Lower lobe of right lung (tissue), 2 donors: Measurements from ENCODE around the gene SYT10. TPM values are rescaled to one million over a fixed set of nuclear protein-coding genes. Genes with fewer than 3 reads are reported as not detected.

Experiments
- ATAC-seq, 2 donors: fragments of 200-7000 bp; cut with Tn5 transposase; one replicate each; pipeline ENCODE4 v1.9.1; 2020 to 2022; ENCODE audit warnings: mild to moderate bottlenecking in 2 of 2, moderate library complexity in 2 of 2
- DNase-seq: peaks from one replicate; pipeline ENCODE4 v3.0.0-alpha.2; 2020
- H3K27ac ChIP-seq: fragments of 200-600 bp; one replicate; pipeline ENCODE4 v1.8.0; 2022
- H3K27me3 ChIP-seq: fragments of 200-600 bp; one replicate; pipeline ENCODE4 v1.8.0; 2022; ENCODE audit warnings: low read depth
- H3K36me3 ChIP-seq: fragments of 200-600 bp; one replicate; pipeline ENCODE4 v1.8.0; 2022; ENCODE audit warnings: mild to moderate bottlenecking
- H3K4me1 ChIP-seq: fragments of 200-600 bp; one replicate; pipeline ENCODE4 v1.8.0; 2022
- H3K4me3 ChIP-seq: fragments of 200-600 bp; one replicate; pipeline ENCODE4 v1.8.0; 2022; ENCODE audit warnings: mild to moderate bottlenecking
- H3K9me3 ChIP-seq: fragments of 200-600 bp; one replicate; pipeline ENCODE4 v1.8.0; 2022
- CTCF ChIP-seq: fragments of 200-600 bp; IDR thresholded peaks from one replicate; pipeline ENCODE4 v1.8.0; 2022; ENCODE audit warnings: antibody characterized with exemption, mild to moderate bottlenecking
- intact Hi-C: fragments of 100-400 bp; cut with DNase I; formaldehyde crosslinking; loops from one replicate; pipeline ENCODE4 v1.11.0; 2022
- long read RNA-seq: library from polyadenylated mRNA; unstranded; transcript quantifications from one replicate; pipeline ENCODE4 v2.0.0, GENCODE V29; 2021
- total RNA-seq: library from RNA; stranded (reverse); fragmentation: NEBNext Ultra II Directional; extraction: Animal tissue kit (Norgen Biotek cat#: 25700); gene quantifications from one replicate; pipeline ENCODE4 v1.2.1, GENCODE V29; 2021
- donor health status: DM: no; HTN: yes; CAD: no; lungs with severe emphysema.

Gene SYT10
- 0.21 TPM for total RNA-seq
- long read RNA-seq, result 0 reads

- Histone ChIP-seq H3K36me3 (no peaks in the 10 kb centered on the region), H3K27ac (no peak within 1 kb of the TSS), H3K27me3 (peaks cover 47% of the 10 kb centered on the region), H3K9me3 (no peaks in the 10 kb centered on the region), H3K4me3 (peak within 1 kb of the TSS; percentile 60), H3K4me1 (peaks cover 8% of the 10 kb centered on the region)
- no peak for DNase-seq
- no peak for TF ChIP-seq CTCF
- peak; percentile 37 to 41 for ATAC-seq
- intact Hi-C loops, result no loop called here
These were observed at the start of gene SYT10 for GRCh38 chr12:33439587-33440011. Gene SYT10, minus strand, starts transcription at chr12:33439819. Its CDS starts 297 bp downstream, at chr12:33439522.

- no peak for ATAC-seq
- H3K9me3 ChIP-seq, result no peaks in the 10 kb centered on the region
- H3K27me3 ChIP-seq, result no peaks in the 10 kb centered on the region
- H3K4me1 ChIP-seq, result no peaks in the 10 kb centered on the region
- DNase-seq, result no peak
- H3K27ac ChIP-seq, result no peak overlapping the region
- no peak overlapping the region for H3K4me3 ChIP-seq
- intact Hi-C loops, result no loop called here
- no peak for TF ChIP-seq CTCF
- no peaks in the 10 kb centered on the region for H3K36me3 ChIP-seq
These were observed 48.4 kb upstream of the SYT10 start for GRCh38 chr12:33488036-33488435.

GRCh38 chr12:33486058-33486457, 46.4 kb upstream of the SYT10 start:
- Histone ChIP-seq H3K27ac (no peak overlapping the region), H3K27me3 (no peaks in the 10 kb centered on the region), H3K4me1 (no peaks in the 10 kb centered on the region), H3K4me3 (no peak overlapping the region), H3K9me3 (no peaks in the 10 kb centered on the region), H3K36me3 (no peaks in the 10 kb centered on the region)
- DNase-seq, result no peak
- intact Hi-C loops, result no loop called here
- no peak for TF ChIP-seq CTCF
- no peak for ATAC-seq

GRCh38 chr12:33484161-33484560, 44.5 kb upstream of the SYT10 start:
- TF ChIP-seq CTCF, result no peak
- H3K9me3 ChIP-seq, result no peaks in the 10 kb centered on the region
- no peak overlapping the region for H3K4me3 ChIP-seq
- intact Hi-C loops, result no loop called here
- H3K36me3 ChIP-seq, result no peaks in the 10 kb centered on the region
- ATAC-seq, result no peak
- H3K27ac ChIP-seq, result no peak overlapping the region
- no peaks in the 10 kb centered on the region for H3K4me1 ChIP-seq
- no peak for DNase-seq
- no peaks in the 10 kb centered on the region for H3K27me3 ChIP-seq

- Histone ChIP-seq H3K36me3 (no peaks in the 10 kb centered on the region), H3K27ac (no peak overlapping the region), H3K9me3 (no peaks in the 10 kb centered on the region), H3K4me1 (no peaks in the 10 kb centered on the region), H3K27me3 (no peaks in the 10 kb centered on the region), H3K4me3 (no peak overlapping the region)
- no peak for DNase-seq
- intact Hi-C loops, result no loop called here
- TF ChIP-seq CTCF, result no peak
- ATAC-seq, result no peak
These were observed 40.7 kb upstream of the SYT10 start for GRCh38 chr12:33480366-33480765.

GRCh38 chr12:33476058-33476457, 36.4 kb upstream of the SYT10 start:
- Histone ChIP-seq H3K27me3 (no peaks in the 10 kb centered on the region), H3K27ac (no peak overlapping the region), H3K36me3 (no peaks in the 10 kb centered on the region), H3K4me3 (no peak overlapping the region), H3K9me3 (no peaks in the 10 kb centered on the region), H3K4me1 (no peaks in the 10 kb centered on the region)
- intact Hi-C loops, result no loop called here
- ATAC-seq (no peak), DNase-seq (no peak)
- TF ChIP-seq CTCF, result no peak
